Endometrial microvascular endothelial cells (primary cell): ENCODE results near the gene ANO9. TPM values are rescaled to one million over a fixed set of nuclear protein-coding genes. Genes with fewer than 3 reads are reported as not detected.

ENCODE experiments used
- in situ Hi-C: cut with HindIII; loops from 2 replicates; pipeline ENCODE4 v1.10.0; 2017; ENCODE audit warnings: low sequenced_read_pairs, low pct_unique_long_range_greater_than_20kb; ENCODE audit errors: inconsistent ontology term
- total RNA-seq: library from RNA; depleted of rRNA; stranded (reverse); fragments of >200 nt; gene quantifications from one replicate; pipeline ENCODE4 v1.2.3, GENCODE V29; 2015; ENCODE audit errors: inconsistent ontology term

Gene ANO9
- total RNA-seq, 1 donor from 2014 or later = 0.09 TPM

DNA sequence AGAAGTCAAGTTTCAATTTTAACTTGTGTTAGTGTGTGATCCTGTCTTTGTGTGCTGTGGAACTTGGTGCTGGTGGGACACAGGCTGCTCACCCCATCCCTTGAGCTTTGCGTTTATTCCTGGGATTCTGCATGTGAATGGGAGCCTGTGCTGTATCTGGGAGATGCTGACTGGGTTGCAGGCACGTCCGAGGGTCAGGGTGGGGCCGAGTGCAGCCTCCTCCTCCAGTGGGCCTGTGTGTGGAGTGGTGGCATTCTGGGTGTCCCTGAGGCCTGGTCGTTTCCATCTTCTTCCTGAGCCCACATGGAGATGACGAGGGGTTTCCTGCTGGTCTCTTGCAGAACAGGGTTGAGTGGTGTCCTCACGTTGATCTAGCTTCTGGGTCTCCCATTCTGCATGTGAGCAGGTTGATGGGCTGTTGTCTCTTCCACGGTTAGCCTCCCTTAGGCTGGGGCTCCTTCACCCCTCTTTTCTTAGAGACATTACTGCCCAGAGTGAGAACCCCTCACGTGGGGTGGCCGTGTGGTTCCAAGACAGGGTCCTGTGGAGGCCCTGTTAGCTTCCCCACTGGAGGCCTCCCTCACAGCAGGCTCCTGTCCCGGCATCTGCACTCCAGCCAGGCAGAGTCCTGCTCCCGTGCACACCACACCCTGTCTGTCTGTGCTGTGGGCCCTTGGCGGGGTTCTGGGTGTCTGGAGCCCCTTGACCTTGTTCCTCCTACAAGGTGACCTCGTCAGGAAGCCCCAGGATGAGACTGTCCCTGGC, 13.2 kb upstream of the ANO9 start:
- in situ Hi-C loops = no loop called here

DNA sequence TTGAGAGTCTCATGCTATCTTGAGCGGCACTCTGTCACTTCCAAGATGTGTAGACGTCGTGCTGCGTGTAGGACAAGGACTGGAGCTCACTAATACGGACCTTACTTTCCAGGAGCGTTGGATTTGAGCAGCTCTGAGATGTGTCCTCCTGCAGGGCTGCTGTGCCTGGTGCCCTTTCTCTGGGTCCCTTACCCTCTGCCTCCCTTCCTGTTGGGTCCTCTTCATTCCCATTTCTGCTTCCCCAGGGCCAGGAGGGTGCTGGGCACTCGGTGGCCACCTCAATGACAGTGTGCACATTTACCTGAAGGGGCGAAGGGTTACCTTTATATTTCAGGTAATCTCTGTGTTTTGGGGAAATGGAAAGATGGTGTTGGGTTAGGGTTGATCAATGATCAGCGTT, 12.2 kb upstream of the ANO9 start:
- in situ Hi-C loops = no loop called here

DNA sequence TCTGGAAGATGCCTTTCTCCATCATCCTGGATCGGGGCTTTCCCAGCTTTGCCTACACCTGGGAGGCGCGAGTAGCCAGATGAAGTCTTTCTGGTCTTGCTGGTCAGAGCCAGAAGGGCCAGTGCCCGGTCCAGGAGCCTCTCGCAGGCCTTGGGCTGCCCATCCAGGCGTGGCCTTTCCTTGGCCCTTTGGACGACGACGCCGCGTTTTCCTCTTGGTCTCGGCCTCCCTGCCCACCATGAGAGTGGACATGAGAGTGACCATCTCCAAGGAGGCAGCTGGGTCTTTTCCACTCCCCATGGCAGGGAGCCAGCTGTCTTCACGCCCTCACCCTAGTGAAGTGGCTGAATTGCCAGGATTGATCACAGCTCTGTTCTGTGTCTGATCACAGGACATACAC, 11.8 kb upstream of the ANO9 start:
- in situ Hi-C loops = no loop called here

DNA sequence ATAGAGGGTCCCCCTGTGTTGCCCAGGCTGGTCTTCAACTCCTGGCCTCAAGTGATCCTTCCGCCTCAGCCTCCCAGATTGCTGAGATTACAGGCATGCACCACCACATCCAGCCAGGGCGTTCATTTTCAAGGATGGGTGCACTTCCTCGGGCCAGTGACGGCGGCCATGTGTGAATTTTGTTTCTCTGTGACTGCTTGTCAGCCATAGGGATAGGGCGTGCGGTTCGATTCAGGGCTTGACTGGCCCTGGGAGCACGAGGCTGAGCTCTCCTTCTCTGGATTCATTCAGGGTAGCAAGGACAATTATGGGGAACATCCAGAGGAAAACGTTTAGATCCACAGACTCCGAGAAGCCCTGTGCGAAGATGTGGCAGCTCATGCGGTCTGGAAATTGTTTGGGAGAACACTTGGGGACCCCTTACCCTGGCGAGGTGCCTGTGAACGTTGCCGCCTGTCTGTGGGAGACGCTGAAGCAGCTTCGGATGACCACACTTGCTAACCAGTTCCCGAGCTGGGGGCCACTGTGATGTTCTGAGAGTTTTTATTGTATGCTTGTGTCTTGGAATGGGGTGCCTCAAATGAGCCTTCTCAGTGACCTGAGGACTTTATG, 11.2 kb upstream of the ANO9 start:
- in situ Hi-C loops = no loop called here

DNA sequence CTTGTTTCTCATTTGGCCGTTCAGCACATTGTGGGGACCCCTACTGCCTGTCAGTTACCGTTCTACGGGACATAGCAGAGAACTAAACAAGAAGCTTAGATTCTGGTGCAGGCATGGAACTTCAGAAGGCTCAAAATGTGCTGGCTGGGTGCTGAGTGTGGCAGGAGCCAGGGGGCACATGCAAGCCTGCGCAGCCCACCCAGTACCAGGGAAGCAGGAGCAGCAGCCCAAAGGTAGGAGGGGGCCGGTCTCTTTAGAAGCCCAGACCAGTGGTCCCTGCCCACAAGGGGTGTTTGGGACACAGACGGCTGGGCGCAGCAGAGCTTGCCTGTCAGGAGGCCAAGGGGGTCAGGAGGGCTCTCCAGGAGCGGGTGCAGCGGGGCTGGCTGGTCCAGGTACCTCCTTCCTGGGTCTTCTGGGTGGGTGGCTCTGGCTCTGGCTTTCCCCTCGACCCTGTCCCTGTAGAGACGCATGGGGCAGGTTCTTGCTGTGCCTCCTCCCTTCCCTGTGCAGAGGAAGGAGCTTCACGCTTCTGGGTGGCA, 10.5 kb upstream of the ANO9 start:
- in situ Hi-C loops = no loop called here

DNA sequence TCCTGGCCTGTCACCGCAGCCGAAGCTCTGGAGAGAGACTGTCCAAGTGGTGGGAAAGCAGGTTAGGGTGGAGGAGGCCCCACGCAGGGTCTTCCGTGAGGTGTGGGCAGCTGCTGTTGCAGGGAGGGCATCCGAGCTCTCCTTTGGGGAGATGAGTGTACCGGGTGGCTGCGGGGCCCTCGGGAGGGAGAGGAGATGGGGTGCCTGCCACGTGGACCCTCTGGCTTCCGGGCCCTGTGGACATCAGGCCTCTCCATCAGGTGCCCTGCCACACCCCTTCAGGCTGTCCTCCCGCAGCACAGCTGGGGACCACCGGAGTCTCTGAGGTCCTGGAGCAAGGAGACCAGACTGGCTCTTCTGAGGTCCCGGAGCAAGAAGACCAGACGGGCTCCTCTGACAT, 9.9 kb upstream of the ANO9 start:
- in situ Hi-C loops = no loop called here

DNA sequence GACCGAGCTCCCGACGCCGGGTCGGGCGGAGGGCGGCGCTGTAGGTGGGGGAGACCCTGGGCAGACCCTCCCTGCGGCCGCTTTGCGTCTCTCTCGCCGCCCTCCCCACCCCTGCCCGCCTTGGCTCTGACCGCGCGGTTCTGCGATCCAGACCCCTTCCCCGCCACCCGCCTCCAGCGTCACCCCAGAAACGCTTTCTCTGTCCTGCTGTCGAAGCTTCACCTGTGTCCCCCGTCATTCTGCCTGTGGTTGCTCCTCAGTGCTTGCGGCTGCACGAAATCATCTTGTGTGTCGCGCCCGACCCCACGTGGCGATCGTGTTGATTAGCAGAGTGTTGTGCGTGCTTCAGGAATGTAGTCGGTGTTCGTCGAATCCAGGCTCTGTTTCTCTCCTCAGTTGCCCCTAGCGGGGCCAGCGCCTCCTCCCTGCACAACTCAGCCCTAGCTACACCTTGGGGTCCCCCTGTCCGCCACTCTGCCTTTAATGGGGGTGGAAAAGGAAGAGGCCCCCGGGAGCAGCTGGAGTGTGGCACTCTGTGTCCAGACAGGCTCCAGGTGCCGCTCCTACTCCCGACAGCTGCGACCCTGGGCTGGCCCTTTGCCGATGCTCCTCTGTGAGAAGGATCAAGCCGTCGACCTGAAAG, 9.1 kb upstream of the ANO9 start:
- in situ Hi-C loops = no loop called here

DNA sequence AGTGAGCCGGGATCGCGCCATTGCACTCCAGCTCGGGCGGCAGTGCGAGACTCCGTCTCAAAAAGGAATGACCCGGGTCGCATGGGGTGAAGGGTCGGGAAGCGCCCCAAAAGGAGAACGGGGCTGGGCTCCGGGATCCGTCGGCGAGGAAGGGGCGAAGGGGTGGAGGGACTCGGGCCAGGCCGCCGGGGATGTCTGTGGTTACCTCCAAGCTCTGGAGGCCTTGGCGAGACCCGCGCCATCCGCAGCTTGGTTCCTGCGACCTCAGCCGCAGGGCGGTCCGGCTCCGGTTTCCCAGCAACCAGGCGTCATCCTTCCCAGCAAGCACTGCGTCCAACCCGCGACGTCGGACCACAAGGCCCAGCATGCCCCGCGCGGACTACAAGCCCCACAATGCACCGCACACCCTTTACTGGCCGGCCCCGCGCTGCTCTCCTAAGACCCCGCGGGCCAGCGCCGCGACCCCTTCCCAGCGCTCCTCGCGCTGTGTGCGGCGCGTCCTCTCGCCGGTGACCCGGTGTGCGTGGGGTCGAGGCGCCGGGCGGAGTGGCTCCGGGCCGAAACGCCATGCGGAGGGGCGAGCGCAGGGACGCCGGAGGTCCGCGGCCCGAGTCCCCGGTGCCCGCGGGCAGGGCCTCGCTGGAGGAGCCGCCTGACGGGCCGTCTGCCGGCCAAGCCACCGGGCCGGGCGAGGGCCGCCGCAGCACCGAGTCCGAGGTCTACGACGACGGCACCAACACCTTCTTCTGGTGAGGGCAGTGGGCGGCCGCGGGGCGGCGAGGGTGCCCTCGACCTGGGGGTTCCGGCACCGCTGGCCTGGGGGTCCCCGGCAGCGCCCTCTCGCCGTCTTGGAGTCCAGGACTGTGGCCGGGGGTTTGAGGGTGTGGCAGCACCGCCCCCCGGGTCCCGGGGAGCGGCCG, 8.3 kb upstream of the ANO9 start, which contains the start of gene PTDSS2:
Gene PTDSS2, plus strand, starts transcription at position 391 of the 920 bp plus-strand sequence. Its CDS starts 177 bp downstream, at position 568.
- in situ Hi-C loops = no loop called here

DNA sequence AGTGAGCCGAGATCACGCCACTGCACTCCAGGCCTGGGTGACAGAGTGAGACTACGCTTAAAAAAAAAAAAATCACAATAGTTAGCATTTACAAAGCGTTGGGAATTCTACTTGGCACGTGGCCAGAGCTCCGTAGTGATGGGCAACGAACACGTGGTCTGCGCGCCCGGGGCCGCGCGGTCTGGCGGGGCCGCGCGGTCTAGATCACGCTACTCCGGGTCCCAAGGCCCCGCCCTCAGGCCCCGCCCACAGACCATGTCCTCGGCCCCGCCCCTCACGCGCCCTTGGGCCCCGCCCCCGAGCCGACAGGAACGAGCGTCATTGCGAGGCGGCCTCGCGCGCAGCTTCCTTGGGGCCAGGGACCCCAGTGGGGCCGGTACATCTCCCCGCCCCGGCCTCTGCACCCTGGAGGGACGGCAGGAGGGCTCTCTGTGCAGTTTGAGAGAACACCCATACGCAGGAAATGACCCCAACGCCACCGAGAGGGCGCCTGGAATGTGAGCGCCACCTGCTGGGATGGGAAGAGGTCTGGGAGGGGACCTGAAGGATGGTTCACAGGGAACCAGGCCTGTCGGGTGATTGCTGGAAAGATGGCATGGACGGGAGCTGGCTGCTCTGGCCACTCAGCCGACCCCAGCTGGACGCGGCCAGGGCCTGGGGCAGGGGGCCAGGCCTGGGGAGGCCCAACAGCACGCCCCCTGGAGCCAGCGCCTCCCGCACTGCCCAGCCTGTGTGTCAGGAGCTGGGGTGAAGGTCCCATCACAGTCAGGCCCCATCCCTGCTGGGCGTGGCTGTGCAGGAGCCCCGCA, 6.3 kb upstream of the ANO9 start:
- in situ Hi-C loops = no loop called here

DNA sequence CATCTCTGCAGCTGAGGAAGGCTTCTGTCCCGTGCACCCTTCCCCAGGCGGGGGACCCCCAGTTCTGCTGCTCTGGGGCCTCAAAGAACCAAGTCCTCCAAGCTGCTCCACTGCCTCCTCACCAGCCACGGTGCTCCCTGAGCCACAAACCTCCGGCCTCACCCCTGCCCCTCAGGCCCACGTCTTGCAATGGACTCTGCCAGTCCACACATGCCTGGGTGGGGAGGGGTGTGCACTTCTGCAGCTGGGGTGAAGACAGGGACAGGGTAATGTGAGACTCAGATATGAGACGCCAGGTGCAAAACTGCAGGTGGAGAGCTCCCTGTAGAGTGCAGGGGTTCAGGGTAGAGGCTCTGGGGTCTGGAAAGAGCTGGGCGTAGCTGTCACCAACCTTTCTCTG, 5.1 kb upstream of the ANO9 start:
- in situ Hi-C loops = no loop called here

DNA sequence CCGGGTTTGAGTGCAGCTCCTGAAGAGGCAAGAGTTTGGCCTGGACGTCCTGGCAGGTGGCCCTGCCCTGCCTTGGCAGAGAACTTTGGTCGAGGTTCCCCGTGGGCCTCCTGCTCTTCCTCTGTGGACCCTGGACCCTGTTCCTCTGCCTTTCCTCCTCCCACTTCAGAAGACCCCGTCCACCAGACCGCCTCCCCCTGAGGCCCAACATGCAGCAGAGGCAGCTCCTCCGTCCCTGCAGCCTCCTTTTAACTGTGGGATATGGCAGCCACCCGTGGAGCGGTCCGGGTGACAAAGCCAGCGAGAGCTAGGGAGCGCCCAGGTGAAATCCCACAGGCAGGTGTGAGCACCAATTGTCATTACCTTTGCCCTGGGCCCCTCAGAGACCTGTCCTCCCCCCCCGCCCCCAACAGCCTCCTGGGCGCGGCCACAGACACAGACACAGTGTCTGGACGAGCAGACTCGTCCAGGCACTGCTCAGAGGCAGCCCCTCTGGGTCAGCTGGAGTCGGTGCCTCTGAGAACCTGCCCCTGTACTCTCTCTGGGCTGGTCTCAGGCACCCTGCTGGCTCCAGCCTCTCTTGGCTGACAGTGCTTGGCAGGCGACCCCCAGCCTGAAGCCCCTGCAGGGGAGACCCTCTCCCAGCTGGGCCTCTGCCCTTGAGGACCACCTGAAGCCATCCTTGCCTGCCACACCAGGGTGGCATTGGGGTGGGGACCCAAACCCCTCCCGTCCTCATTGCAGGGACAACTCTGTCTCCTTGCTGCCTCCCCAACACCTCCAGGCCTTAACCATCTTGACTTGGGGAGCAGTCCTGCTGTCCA, 4.2 kb upstream of the ANO9 start:
- in situ Hi-C loops = no loop called here

DNA sequence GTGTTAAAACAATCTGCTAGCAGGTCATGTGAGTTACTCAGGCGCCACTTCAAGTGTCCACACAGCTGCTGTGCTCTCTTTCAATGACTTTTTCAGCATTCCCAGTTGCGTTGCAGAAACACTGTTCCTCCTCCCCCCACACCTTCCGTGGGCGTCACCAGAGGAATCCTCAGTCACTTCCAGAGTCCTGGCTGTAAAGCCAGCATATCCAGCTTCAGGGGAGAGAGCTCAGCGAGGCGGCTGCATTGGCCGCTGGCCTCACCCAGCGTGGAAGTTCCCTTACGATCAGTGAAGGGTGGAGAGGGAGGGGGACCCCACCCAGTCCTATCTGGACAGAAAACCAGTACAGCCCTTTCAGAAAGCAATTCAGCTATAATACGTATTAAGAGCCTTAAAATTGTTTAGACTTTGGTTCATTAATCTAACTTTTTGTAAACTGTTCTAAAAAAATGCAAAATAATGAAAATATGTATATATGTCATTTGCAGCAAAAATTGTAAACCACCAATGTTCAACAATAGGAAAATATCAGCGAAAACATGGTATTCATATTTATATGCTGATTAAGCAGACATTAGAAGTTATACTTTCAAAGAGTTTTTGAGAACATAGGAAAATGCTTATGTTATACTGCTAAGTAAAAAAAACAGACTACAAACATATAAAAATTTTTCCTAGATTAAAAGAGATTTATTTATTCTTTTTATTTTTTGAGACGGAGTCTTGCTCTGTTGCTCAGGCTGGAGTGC, 2.8 kb upstream of the ANO9 start:
- in situ Hi-C loops = no loop called here

DNA sequence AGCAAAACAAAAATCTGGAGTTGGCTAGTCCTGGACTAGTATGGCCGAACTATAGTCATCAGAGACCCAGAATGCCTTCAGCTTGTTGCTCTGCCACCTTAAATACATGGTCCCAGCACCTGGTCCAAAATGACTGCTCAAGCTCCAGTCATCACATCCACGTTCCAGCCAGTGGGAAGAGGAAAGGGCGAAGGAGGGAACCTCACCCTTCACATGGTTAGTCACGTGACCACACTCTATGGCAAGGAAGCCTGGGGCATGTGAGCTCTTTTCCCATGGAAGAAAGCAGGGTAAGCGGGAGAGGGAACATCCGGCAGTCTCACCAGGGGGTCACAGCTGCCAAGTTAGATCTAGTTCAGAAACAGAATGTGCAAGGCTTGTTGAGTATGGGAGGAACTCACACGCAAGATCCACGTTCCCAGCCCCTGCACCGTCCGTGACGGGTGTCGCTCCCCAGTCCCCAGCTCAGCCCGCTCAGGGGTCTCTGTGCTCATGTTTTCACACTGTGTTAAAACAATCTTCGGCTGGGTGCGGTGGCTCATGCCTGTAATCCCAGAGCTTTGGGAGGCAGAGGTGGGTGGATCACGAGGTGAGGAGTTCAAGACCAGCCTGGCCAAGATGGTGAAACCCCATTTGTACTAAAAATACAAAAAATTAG, 1.9 kb upstream of the ANO9 start:
- in situ Hi-C loops = no loop called here

DNA sequence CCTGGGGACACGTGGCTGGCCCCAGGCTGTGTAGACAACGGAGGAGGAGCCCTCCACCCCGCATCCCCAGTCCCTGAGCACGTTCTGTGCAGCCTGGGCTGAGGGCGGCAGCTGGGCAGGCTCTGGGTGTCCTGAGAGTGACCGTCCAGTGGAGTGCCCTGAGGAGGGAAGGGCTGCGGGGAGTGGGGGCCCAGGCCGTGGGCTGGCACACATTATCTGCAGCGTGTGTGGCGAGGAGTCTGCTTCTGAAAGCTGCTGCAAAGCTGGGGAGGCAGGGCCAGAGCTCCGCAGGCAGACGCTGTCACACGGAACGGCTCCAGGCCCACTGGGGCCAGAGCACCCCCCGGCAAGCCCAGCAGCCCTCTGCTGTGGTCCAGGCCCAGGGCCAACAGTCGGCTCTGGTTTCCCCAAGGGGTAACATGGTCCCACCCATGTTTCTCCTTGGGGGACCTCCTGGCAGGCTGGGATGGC, 835 bp upstream of the ANO9 start:
- in situ Hi-C loops = no loop called here

DNA sequence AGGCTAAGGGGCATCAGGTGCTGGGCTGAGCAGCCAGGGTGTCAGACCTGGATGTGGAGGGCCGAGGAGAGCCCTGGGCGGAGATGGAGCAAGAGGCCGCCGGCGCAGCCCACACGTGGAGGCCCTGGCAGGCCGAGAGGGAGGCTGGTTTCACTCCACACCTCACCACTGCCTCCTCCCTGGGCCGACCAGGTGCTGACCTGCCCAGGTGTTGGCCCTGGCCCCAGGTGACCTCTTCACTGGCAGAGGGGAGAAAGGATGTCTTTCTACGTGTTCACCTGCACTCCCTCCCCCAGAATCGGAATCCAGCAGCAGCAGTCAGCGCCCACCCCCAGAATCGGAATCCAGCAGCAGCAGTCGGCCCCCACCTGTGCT, 781 bp downstream of the ANO9 start:
- in situ Hi-C loops = no loop called here
